CD4-positive, CD25-positive, alpha-beta regulatory T cell (primary cell): ENCODE measurements around the gene ZMYM4. TPM values are rescaled to one million over a fixed set of nuclear protein-coding genes. Genes with fewer than 3 reads are reported as not detected.

Experiments
- ATAC-seq, 2 donors: fragments of 150-1000 bp; cut with Tn5 transposase; one replicate each; pipeline ENCODE4 v1.10.0; 2021; ENCODE audit warnings: low read depth in 2 of 2, moderate number of reproducible peaks in 2 of 2, moderate library complexity in 1 of 2
- DNase-seq, 3 donors: peaks; one replicate each; pipeline versions ENCODE4 v3.0.0 to v3.0.0-alpha.2; 2012 to 2022; ENCODE audit warnings: mixed read lengths in 1 of 3
- H3K27ac ChIP-seq: one replicate; pipeline ENCODE4 v1.7.0; 2013; ENCODE audit warnings: mild to moderate bottlenecking, low read length; ENCODE audit not compliant: insufficient read depth, poor library complexity, severe bottlenecking
- H3K27me3 ChIP-seq: one replicate; pipeline ENCODE4 v1.7.0; 2013; ENCODE audit warnings: low read length; ENCODE audit not compliant: control insufficient read depth, insufficient read depth
- H3K36me3 ChIP-seq: one replicate; pipeline ENCODE4 v1.7.0; 2013; ENCODE audit warnings: mild to moderate bottlenecking, low read length, moderate library complexity; ENCODE audit not compliant: control insufficient read depth, insufficient read depth
- H3K4me1 ChIP-seq: 2 replicates; pipeline ENCODE4 v1.7.0; 2013; ENCODE audit warnings: mild to moderate bottlenecking, low read length; ENCODE audit not compliant: insufficient read depth, control insufficient read depth, poor library complexity, severe bottlenecking
- H3K4me3 ChIP-seq: one replicate; pipeline ENCODE4 v1.7.0; 2013; ENCODE audit warnings: low read depth, mild to moderate bottlenecking, low read length, moderate library complexity
- H3K9me3 ChIP-seq, 2 experiments: 1 replicate in 1 of 2; 2 replicates in 1 of 2; pipeline ENCODE4 v1.7.0; 2013; ENCODE audit warnings: low read length in 2 of 2, mild to moderate bottlenecking in 1 of 2, moderate library complexity in 1 of 2; ENCODE audit not compliant: control insufficient read depth in 2 of 2
- H3K27ac Mint-ChIP-seq, 3 donors: one replicate each; pipeline ENCODE4 v1.8.0; 2020 to 2022; ENCODE audit warnings: mild to moderate bottlenecking in 3 of 3, mixed read lengths in 3 of 3, moderate library complexity in 2 of 3
- H3K27me3 Mint-ChIP-seq: one replicate; pipeline ENCODE4 v1.8.0; 2022; ENCODE audit warnings: mild to moderate bottlenecking, mixed read lengths
- H3K36me3 Mint-ChIP-seq: one replicate; pipeline ENCODE4 v1.8.0; 2020; ENCODE audit warnings: mixed read lengths
- H3K4me1 Mint-ChIP-seq, 4 donors: one replicate each; pipeline ENCODE4 v1.8.0; 2020 to 2022; ENCODE audit warnings: mixed read lengths in 4 of 4, mild to moderate bottlenecking in 1 of 4
- H3K4me3 Mint-ChIP-seq, 4 donors: one replicate each; pipeline ENCODE4 v1.8.0; 2020 to 2022; ENCODE audit warnings: mild to moderate bottlenecking in 4 of 4, mixed read lengths in 4 of 4, moderate library complexity in 3 of 4
- H3K9me3 Mint-ChIP-seq, 7 donors: one replicate each; pipeline ENCODE4 v1.8.0; 2020 to 2022; ENCODE audit warnings: mixed read lengths in 7 of 7, mild to moderate bottlenecking in 3 of 7, moderate library complexity in 2 of 7
- polyA plus RNA-seq, 4 donors: library from polyadenylated mRNA; unstranded; fragments of 300-500 nt; fragmentation: Illumina TruSeq; gene quantifications; one replicate each; pipeline ENCODE4 v1.2.3, GENCODE V29; 2021
- total RNA-seq: library from RNA; stranded (reverse); gene quantifications from one replicate; pipeline ENCODE4 v1.2.3, GENCODE V29; 2022

The ZMYM4 gene
- total and polyA plus RNA-seq, 5 donors from 2014 or later: 21.6 to 31.3 (median 26.8) TPM

GRCh38 chr1:35340519-35340918 lies 72.0 kb downstream of the ZMYM4 start:
- peaks cover 10% of the 10 kb centered on the region for H3K36me3 Mint-ChIP-seq
- H3K36me3 ChIP-seq: no peaks in the 10 kb centered on the region
- no peaks in the 10 kb centered on the region for H3K27me3 Mint-ChIP-seq
- no peak overlapping the region for H3K27ac ChIP-seq
- no peak overlapping the region for H3K27ac Mint-ChIP-seq
- DNase-seq: no peak
- no peak overlapping the region for H3K4me3 ChIP-seq
- no peak overlapping the region for H3K4me3 Mint-ChIP-seq
- H3K9me3 Mint-ChIP-seq: no peaks in the 10 kb centered on the region
- no peak for ATAC-seq
- no peaks in the 10 kb centered on the region for H3K4me1 ChIP-seq
- H3K4me1 Mint-ChIP-seq: peaks cover 5 to 11% (median 7%) of the 10 kb centered on the region in 4 donors
- no peaks in the 10 kb centered on the region for H3K9me3 ChIP-seq
- H3K27me3 ChIP-seq: no peaks in the 10 kb centered on the region

GRCh38 chr1:35345439-35345981 lies 77.0 kb downstream of the ZMYM4 start:
- no peak overlapping the region for H3K4me3 ChIP-seq
- peaks cover 10 to 17% (median 14%) of the 10 kb centered on the region in 4 donors for H3K4me1 Mint-ChIP-seq
- DNase-seq: no peak

GRCh38 chr1:35350872-35351271 lies 82.4 kb downstream of the ZMYM4 start:
- no peak for ATAC-seq
- H3K27ac Mint-ChIP-seq: no peak overlapping the region
- no peaks in the 10 kb centered on the region for H3K27me3 ChIP-seq
- no peak overlapping the region for H3K27ac ChIP-seq
- no peaks in the 10 kb centered on the region for H3K9me3 ChIP-seq
- H3K4me3 ChIP-seq: no peak overlapping the region
- H3K27me3 Mint-ChIP-seq: no peaks in the 10 kb centered on the region
- H3K4me1 ChIP-seq: no peaks in the 10 kb centered on the region
- DNase-seq: no peak
- H3K4me1 Mint-ChIP-seq: peaks cover under 1 to 18% (median 12%) of the 10 kb centered on the region in 4 donors
- H3K36me3 Mint-ChIP-seq: peaks cover 1% of the 10 kb centered on the region
- no peak overlapping the region for H3K4me3 Mint-ChIP-seq
- no peaks in the 10 kb centered on the region for H3K9me3 Mint-ChIP-seq
- no peaks in the 10 kb centered on the region for H3K36me3 ChIP-seq

More at GRCh38 chr1:35345439-35345981, 77.0 kb downstream of the ZMYM4 start:
- H3K36me3 Mint-ChIP-seq: peaks cover 4% of the 10 kb centered on the region
- no peaks in the 10 kb centered on the region for H3K9me3 ChIP-seq
- H3K27ac Mint-ChIP-seq: peak overlapping the region in 1 of 3 donors; percentile 44
- no peaks in the 10 kb centered on the region for H3K4me1 ChIP-seq
- H3K36me3 ChIP-seq: no peaks in the 10 kb centered on the region
- no peaks in the 10 kb centered on the region for H3K9me3 Mint-ChIP-seq
- no peaks in the 10 kb centered on the region for H3K27me3 ChIP-seq
- H3K27ac ChIP-seq: no peak overlapping the region
- H3K4me3 Mint-ChIP-seq: no peak overlapping the region
- no peak for ATAC-seq
- no peaks in the 10 kb centered on the region for H3K27me3 Mint-ChIP-seq

GRCh38 chr1:35359995-35360394 lies 91.5 kb downstream of the ZMYM4 start:
- no peaks in the 10 kb centered on the region for H3K27me3 ChIP-seq
- H3K4me3 ChIP-seq: no peak overlapping the region
- H3K27me3 Mint-ChIP-seq: no peaks in the 10 kb centered on the region
- H3K36me3 ChIP-seq: peaks cover 14% of the 10 kb centered on the region
- no peak overlapping the region for H3K27ac ChIP-seq
- ATAC-seq: no peak
- no peaks in the 10 kb centered on the region for H3K4me1 ChIP-seq
- no peaks in the 10 kb centered on the region for H3K9me3 ChIP-seq
- no peaks in the 10 kb centered on the region for H3K9me3 Mint-ChIP-seq
- DNase-seq: no peak
- no peak overlapping the region for H3K4me3 Mint-ChIP-seq
- peaks cover 12 to 44% (median 28%) of the 10 kb centered on the region in 4 donors for H3K4me1 Mint-ChIP-seq
- peaks cover 31% of the 10 kb centered on the region for H3K36me3 Mint-ChIP-seq
- H3K27ac Mint-ChIP-seq: no peak overlapping the region

- Mint-ChIP-seq H3K4me3 (peak overlapping the region in 1 of 4 donors; percentile 54), H3K36me3 (peaks cover 28% of the 10 kb centered on the region)
These were observed 93.1 kb downstream of the ZMYM4 start for GRCh38 chr1:35361638-35362037.

GRCh38 chr1:35364741-35365140 lies 96.2 kb downstream of the ZMYM4 start:
- Histone ChIP-seq H3K36me3 (peaks cover 14% of the 10 kb centered on the region), H3K9me3 (no peaks in the 10 kb centered on the region), H3K27me3 (no peaks in the 10 kb centered on the region), H3K27ac (no peak overlapping the region), H3K4me1 (no peaks in the 10 kb centered on the region), H3K4me3 (no peak overlapping the region)
- H3K4me3 Mint-ChIP-seq: no peak overlapping the region
- H3K27ac Mint-ChIP-seq: peak overlapping the region in 1 of 3 donors; percentile 8
- no peak for ATAC-seq
- peaks cover 12 to 31% (median 24%) of the 10 kb centered on the region in 4 donors for H3K4me1 Mint-ChIP-seq
- no peak for DNase-seq
- H3K9me3 Mint-ChIP-seq: no peaks in the 10 kb centered on the region
- H3K36me3 Mint-ChIP-seq: peaks cover 24% of the 10 kb centered on the region
- no peaks in the 10 kb centered on the region for H3K27me3 Mint-ChIP-seq

More at GRCh38 chr1:35361638-35362037, 93.1 kb downstream of the ZMYM4 start:
- H3K4me3 ChIP-seq: peak overlapping the region; percentile 23
- ATAC-seq (no peak), DNase-seq (peak in 1 of 3 donors; percentile 33)
- no peaks in the 10 kb centered on the region for H3K27me3 ChIP-seq
- Mint-ChIP-seq H3K4me1 (peaks cover 12 to 45% (median 26%) of the 10 kb centered on the region in 4 donors), H3K9me3 (no peaks in the 10 kb centered on the region), H3K27ac (peak overlapping the region; percentile 6 to 66 (median 34)), H3K27me3 (no peaks in the 10 kb centered on the region)
- no peaks in the 10 kb centered on the region for H3K4me1 ChIP-seq
- H3K9me3 ChIP-seq: no peaks in the 10 kb centered on the region
- H3K36me3 ChIP-seq: peaks cover 14% of the 10 kb centered on the region
- no peak overlapping the region for H3K27ac ChIP-seq

- H3K27ac Mint-ChIP-seq: no peak overlapping the region
These were observed 99.4 kb downstream of the ZMYM4 start for GRCh38 chr1:35367914-35368313.

More at GRCh38 chr1:35367914-35368313, 99.4 kb downstream of the ZMYM4 start:
- Histone ChIP-seq H3K27me3 (no peaks in the 10 kb centered on the region), H3K36me3 (peaks cover 16% of the 10 kb centered on the region), H3K27ac (no peak overlapping the region), H3K4me3 (no peak overlapping the region), H3K4me1 (no peaks in the 10 kb centered on the region), H3K9me3 (no peaks in the 10 kb centered on the region)
- no peak for ATAC-seq
- Mint-ChIP-seq H3K4me3 (no peak overlapping the region), H3K27me3 (no peaks in the 10 kb centered on the region), H3K36me3 (peaks cover 8% of the 10 kb centered on the region), H3K4me1 (peaks cover 0 to 20% (median 9%) of the 10 kb centered on the region in 4 donors), H3K9me3 (no peaks in the 10 kb centered on the region)
- no peak for DNase-seq
